Effector memory CD8-positive, alpha-beta T cell (primary cell): ENCODE measurements around the gene DISP3.

Source experiments
- ATAC-seq: fragments of 150-1000 bp; cut with Tn5 transposase; replicated peaks from 2 replicates; pipeline ENCODE4 v1.10.0; 2021; ENCODE audit warnings: mild to moderate bottlenecking, moderate library complexity
- DNase-seq, 3 experiments: peaks; one replicate each; pipeline ENCODE4 v3.0.0; 2021
- H3K27ac Mint-ChIP-seq, 2 donors: one replicate each; pipeline ENCODE4 v1.8.0; 2022; ENCODE audit warnings: mild to moderate bottlenecking in 2 of 2, mixed read lengths in 2 of 2, moderate library complexity in 2 of 2
- H3K27me3 Mint-ChIP-seq, 2 donors: one replicate each; pipeline ENCODE4 v1.8.0; 2022; ENCODE audit warnings: mixed read lengths in 2 of 2
- H3K36me3 Mint-ChIP-seq: one replicate; pipeline ENCODE4 v1.8.0; 2022; ENCODE audit warnings: mild to moderate bottlenecking, moderate library complexity, mixed read lengths; ENCODE audit not compliant: insufficient read depth
- H3K4me1 Mint-ChIP-seq, 2 donors: one replicate each; pipeline ENCODE4 v1.8.0; 2022; ENCODE audit warnings: low read depth in 2 of 2, mixed read lengths in 2 of 2
- H3K4me3 Mint-ChIP-seq, 2 donors: one replicate each; pipeline ENCODE4 v1.8.0; 2022; ENCODE audit warnings: mild to moderate bottlenecking in 2 of 2, mixed read lengths in 2 of 2, moderate library complexity in 2 of 2
- H3K9me3 Mint-ChIP-seq, 2 donors: one replicate each; pipeline ENCODE4 v1.8.0; 2022; ENCODE audit warnings: mixed read lengths in 2 of 2

DISP3 gene

GRCh38 chr1:11485191-11485590 is 6.2 kb downstream of the DISP3 start:
- DNase-seq (no peak), ATAC-seq (no peak)
- H3K9me3 Mint-ChIP-seq = peaks cover 0 to 2% of the 10 kb centered on the region in 2 donors
- no peak overlapping the region for H3K4me3 Mint-ChIP-seq
- no peak overlapping the region for H3K27ac Mint-ChIP-seq
- peaks cover 6% of the 10 kb centered on the region for H3K36me3 Mint-ChIP-seq
- peaks cover 3 to 7% of the 10 kb centered on the region in 2 donors for H3K4me1 Mint-ChIP-seq
- H3K27me3 Mint-ChIP-seq = peaks cover 82 to 96% of the 10 kb centered on the region in 2 donors

- Mint-ChIP-seq H3K27me3 (peaks cover 70 to 94% of the 10 kb centered on the region in 2 donors), H3K27ac (no peak overlapping the region), H3K4me3 (no peak overlapping the region), H3K4me1 (no peaks in the 10 kb centered on the region), H3K9me3 (no peaks in the 10 kb centered on the region), H3K36me3 (peaks cover 1% of the 10 kb centered on the region)
- DNase-seq = no peak
- ATAC-seq = no peak
Measured at GRCh38 chr1:11486231-11487009, 7.5 kb downstream of the DISP3 start.

- Mint-ChIP-seq H3K4me1 (no peaks in the 10 kb centered on the region), H3K9me3 (no peaks in the 10 kb centered on the region), H3K4me3 (no peak overlapping the region), H3K27ac (no peak overlapping the region), H3K27me3 (peaks cover 64 to 88% of the 10 kb centered on the region in 2 donors), H3K36me3 (no peaks in the 10 kb centered on the region)
- DNase-seq (no peak), ATAC-seq (no peak)
Measured at GRCh38 chr1:11487196-11487751, 8.3 kb downstream of the DISP3 start.

GRCh38 chr1:11488201-11488770 is 9.3 kb downstream of the DISP3 start:
- ATAC-seq = no peak
- H3K36me3 Mint-ChIP-seq = no peaks in the 10 kb centered on the region
- no peaks in the 10 kb centered on the region for H3K4me1 Mint-ChIP-seq
- no peak for DNase-seq
- peaks cover 60 to 86% of the 10 kb centered on the region in 2 donors for H3K27me3 Mint-ChIP-seq
- no peak overlapping the region for H3K27ac Mint-ChIP-seq
- no peak overlapping the region for H3K4me3 Mint-ChIP-seq
- no peaks in the 10 kb centered on the region for H3K9me3 Mint-ChIP-seq

- Mint-ChIP-seq H3K36me3 (no peaks in the 10 kb centered on the region), H3K4me1 (no peaks in the 10 kb centered on the region), H3K4me3 (no peak overlapping the region), H3K27me3 (peaks cover 58 to 86% of the 10 kb centered on the region in 2 donors), H3K9me3 (peaks cover 0 to 3% of the 10 kb centered on the region in 2 donors), H3K27ac (no peak overlapping the region)
- no peak for ATAC-seq
- no peak for DNase-seq
Measured at GRCh38 chr1:11488966-11489625, 10.1 kb downstream of the DISP3 start.

- Mint-ChIP-seq H3K36me3 (no peaks in the 10 kb centered on the region), H3K27ac (no peak overlapping the region), H3K4me1 (no peaks in the 10 kb centered on the region), H3K9me3 (peaks cover 0 to 3% of the 10 kb centered on the region in 2 donors), H3K4me3 (no peak overlapping the region), H3K27me3 (peaks cover 27 to 73% of the 10 kb centered on the region in 2 donors)
- DNase-seq = no peak
- ATAC-seq = no peak
Measured at GRCh38 chr1:11492235-11492634, 13.3 kb downstream of the DISP3 start.

- Mint-ChIP-seq H3K9me3 (peaks cover 0 to 3% of the 10 kb centered on the region in 2 donors), H3K4me3 (no peak overlapping the region), H3K27me3 (peaks cover 31 to 77% of the 10 kb centered on the region in 2 donors), H3K27ac (no peak overlapping the region), H3K36me3 (no peaks in the 10 kb centered on the region), H3K4me1 (no peaks in the 10 kb centered on the region)
- ATAC-seq (no peak), DNase-seq (no peak)
Measured at GRCh38 chr1:11493972-11494655, 15.2 kb downstream of the DISP3 start.

- no peak overlapping the region for H3K27ac Mint-ChIP-seq
- H3K27me3 Mint-ChIP-seq = peaks cover 30 to 77% of the 10 kb centered on the region in 2 donors
- no peaks in the 10 kb centered on the region for H3K4me1 Mint-ChIP-seq
- H3K36me3 Mint-ChIP-seq = no peaks in the 10 kb centered on the region
- no peak for DNase-seq
- H3K9me3 Mint-ChIP-seq = peaks cover 0 to 3% of the 10 kb centered on the region in 2 donors
- H3K4me3 Mint-ChIP-seq = no peak overlapping the region
- ATAC-seq = no peak
Measured at GRCh38 chr1:11494771-11495170, 15.8 kb downstream of the DISP3 start.

- DNase-seq = no peak
- Mint-ChIP-seq H3K36me3 (no peaks in the 10 kb centered on the region), H3K4me1 (no peaks in the 10 kb centered on the region), H3K27me3 (peaks cover 28 to 77% of the 10 kb centered on the region in 2 donors), H3K9me3 (peaks cover 0 to 3% of the 10 kb centered on the region in 2 donors), H3K27ac (no peak overlapping the region), H3K4me3 (no peak overlapping the region)
- ATAC-seq = no peak
Measured at GRCh38 chr1:11495579-11495978, 16.6 kb downstream of the DISP3 start.

- Mint-ChIP-seq H3K36me3 (no peaks in the 10 kb centered on the region), H3K27me3 (peaks cover 28 to 78% of the 10 kb centered on the region in 2 donors), H3K27ac (no peak overlapping the region), H3K4me3 (no peak overlapping the region), H3K9me3 (peaks cover 0 to 3% of the 10 kb centered on the region in 2 donors), H3K4me1 (no peaks in the 10 kb centered on the region)
- no peak for DNase-seq
- ATAC-seq = no peak
Measured at GRCh38 chr1:11496551-11497080, 17.7 kb downstream of the DISP3 start.

- H3K27me3 Mint-ChIP-seq = peaks cover 34 to 78% of the 10 kb centered on the region in 2 donors
- H3K9me3 Mint-ChIP-seq = peaks cover 0 to 6% of the 10 kb centered on the region in 2 donors
- peaks cover 0 to 6% of the 10 kb centered on the region in 2 donors for H3K4me1 Mint-ChIP-seq
- peaks cover 3% of the 10 kb centered on the region for H3K36me3 Mint-ChIP-seq
- DNase-seq = no peak
- no peak overlapping the region for H3K27ac Mint-ChIP-seq
- H3K4me3 Mint-ChIP-seq = no peak overlapping the region
- no peak for ATAC-seq
Measured at GRCh38 chr1:11498956-11499594, 20.1 kb downstream of the DISP3 start.

GRCh38 chr1:11499601-11500331 is 20.8 kb downstream of the DISP3 start:
- Mint-ChIP-seq H3K9me3 (peaks cover 0 to 6% of the 10 kb centered on the region in 2 donors), H3K4me3 (no peak overlapping the region), H3K36me3 (peaks cover 3% of the 10 kb centered on the region), H3K27me3 (peaks cover 34 to 78% of the 10 kb centered on the region in 2 donors), H3K4me1 (peaks cover 0 to 6% of the 10 kb centered on the region in 2 donors), H3K27ac (no peak overlapping the region)
- ATAC-seq (no peak), DNase-seq (no peak)
